ENCODE data around the gene DDX41.
"Not testable (repeated sequence)": the region's sequence is repeated elsewhere in the genome, so short reads cannot be mapped to it uniquely, and the experiment has no call there.

The DDX41 gene

DNA sequence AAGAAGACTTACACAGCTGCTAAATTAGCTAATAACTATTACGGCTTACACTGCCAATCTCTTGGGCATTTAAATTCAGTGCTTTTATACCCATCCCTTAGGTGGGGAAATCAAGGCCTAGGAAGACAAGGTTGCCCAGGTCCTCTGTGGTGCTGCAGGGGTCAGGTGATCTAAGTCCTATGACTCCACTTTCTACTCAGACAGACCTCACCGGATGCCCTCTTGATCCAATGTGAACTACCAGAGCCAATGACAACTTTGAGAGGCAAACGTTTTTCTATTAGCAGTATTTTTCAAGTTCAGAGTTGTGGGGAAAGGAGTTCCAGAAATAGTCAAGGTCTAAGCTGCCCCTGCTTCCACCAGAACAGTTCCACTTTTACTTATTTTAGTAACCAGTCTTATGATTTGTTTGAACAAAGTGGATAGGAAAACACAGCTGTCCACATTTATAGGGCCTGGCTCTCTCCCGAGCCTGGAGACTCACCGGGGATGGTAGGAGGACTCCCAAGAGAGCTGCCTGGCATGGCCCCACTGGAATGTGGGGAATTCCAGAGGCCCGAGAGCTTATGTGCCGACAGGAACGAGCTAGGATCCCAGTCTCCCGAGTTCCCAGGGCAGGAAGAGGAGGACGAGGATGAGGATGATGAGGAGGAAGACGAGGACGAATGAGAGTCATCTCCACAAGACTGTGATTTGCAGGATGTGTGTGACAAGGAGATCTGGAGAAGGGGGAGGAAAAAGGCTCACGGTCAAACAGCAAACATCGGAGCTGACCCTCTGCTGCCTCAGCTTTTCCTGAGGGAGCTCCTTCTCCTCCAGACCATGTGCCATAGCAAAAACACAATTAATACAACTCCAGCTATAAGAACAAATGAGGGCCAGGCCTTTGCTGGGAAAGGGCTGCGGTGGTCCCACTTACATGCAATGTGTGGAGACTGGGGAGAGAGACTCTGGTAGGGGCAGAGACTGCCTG lies 20.9 kb upstream of the DDX41 start:
- DNase-seq (ENCODE audit: low spot score): peak; percentile 84

GRCh38 chr5:177536386-177536785 lies 19.6 kb upstream of the DDX41 start:
- no peak for DNase-seq (ENCODE audit: low spot score)

- no peak for DNase-seq (ENCODE audit: low spot score)
Observed at GRCh38 chr5:177535125-177535524, 18.4 kb upstream of the DDX41 start.

GRCh38 chr5:177534433-177534832 lies 17.7 kb upstream of the DDX41 start:
- DNase-seq (ENCODE audit: low spot score): not testable (repeated sequence)

DNA sequence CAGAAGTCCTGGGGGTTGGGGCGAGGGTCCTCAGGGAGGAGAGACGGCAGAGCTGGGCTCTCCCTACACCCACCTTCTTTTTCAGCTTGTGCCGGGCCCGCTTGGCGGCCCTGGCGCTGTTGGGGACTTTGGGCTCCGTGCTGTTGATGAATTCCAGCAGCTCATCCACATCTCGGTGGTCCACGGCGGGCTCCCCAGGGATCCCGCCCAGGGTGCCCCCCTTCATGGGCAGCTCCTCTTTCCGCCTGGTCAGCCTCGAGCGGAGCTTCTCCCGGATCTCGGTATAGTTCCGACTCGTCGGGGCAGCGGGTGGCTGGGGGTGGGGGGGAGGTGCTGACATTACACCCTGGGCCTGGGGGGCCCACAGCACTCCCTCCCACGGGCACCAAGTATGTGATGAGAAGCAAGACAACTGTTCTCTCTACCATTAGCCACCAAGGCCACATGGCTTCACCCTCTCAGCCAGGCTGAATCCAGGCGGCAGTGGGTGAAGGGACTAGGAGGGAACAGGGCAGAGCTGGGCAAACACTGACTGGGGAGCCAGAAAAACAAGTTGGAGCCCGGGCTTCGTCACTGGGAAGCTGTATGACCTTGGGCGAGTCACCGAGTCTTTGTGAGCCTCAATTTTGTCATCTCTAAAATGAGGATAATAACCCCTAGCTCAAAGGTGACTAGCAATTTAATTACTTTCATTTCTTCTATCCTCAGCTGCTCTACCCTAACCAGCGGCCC lies 14.6 kb upstream of the DDX41 start:
- no peak for DNase-seq (ENCODE audit: low spot score)

GRCh38 chr5:177530638-177531037 lies 13.9 kb upstream of the DDX41 start:
- no peak for DNase-seq (ENCODE audit: low spot score)

DNA sequence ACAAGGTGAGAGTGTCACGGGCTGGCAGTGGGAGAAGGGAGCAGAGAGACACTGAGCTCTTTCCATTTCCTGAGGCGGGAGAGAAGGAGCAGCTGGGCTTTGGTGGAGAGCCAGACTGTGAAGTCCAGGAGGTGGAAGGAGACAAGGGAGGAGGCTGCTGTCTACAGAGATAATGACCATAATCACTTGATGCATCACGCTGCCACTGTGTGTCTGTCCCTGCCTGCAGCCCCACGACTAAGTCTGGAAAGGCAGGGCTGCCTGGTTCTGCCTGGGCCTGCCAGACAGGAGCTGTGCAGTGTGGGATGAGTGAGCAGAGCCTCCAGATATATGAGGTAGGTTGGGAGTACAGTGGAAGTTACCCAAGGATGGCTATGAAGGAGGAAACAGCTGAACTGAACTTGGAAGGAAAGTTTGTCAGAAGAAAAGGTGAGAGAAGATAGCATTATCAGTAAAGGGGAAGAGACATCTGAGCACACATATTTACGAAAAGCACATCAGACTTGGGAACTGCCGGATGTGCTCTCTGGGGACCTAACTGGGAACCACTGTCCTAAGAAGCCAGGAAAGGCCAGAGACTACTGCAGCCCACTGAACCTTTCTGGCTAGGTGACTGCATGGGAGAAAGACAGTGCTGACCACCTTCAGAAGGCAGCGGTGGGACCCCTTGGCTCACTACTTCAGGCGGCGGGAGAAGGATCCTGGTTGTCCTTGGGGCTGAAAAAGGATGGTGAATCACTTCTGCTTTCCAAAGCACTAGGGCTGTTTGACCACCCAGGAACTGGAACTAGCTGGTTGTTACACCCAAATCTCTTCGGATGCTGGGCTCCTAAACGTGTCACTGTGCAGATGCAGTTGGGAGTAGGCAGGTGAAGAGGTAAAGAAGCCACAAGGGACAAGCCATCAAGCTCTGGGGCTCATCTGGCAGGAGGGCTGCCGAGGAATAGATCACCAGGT lies 12.8 kb upstream of the DDX41 start:
- DNase-seq (ENCODE audit: low spot score): no peak

DNA sequence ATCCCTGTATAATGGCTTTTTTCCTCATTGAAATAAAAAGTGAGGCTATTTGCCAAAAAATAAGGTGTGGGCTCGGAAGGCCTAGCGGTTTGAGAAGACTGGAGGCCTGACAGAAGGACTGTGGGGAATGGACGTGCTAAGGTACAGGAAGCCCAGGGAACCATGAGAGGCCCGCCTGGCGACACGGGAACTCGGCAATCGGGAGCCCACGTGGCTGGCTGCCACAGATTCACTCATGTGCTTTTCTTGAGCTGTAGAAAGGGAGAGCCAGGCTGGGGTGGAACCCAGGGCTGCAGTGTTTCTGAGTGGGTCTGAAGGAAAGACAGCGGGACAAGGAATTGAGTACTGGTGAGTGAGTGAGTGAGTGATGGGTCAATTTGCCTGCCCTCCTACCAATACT lies 11.9 kb upstream of the DDX41 start:
- no peak for DNase-seq (ENCODE audit: low spot score)

GRCh38 chr5:177527595-177527994 lies 10.8 kb upstream of the DDX41 start:
- DNase-seq (ENCODE audit: low spot score): no peak

- no peak for DNase-seq (ENCODE audit: low spot score)
Observed at GRCh38 chr5:177526791-177527190, 10.0 kb upstream of the DDX41 start.

DNA sequence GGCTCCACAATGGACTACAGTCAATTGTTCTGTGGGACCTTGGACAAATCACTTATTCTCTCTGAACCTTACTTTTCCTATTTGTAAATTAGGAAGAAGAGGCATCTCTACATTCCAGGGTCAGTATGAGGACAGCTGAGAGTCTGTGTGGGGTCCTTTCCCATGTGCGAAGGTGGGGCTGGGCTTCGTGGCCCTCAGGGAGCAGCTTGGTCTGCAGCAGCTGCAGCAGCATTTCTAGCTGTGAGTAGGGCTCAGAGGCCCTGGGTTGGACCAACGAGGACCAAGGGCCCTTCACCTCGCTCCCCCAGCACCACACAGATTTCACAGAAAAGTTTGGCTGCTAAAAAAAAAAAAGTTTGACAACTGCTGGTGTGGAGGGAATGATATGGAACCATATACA lies 9.4 kb upstream of the DDX41 start:
- no peak for DNase-seq (ENCODE audit: low spot score)

GRCh38 chr5:177524941-177525655 lies 8.3 kb upstream of the DDX41 start:
- no peak for DNase-seq (ENCODE audit: low spot score)

DNA sequence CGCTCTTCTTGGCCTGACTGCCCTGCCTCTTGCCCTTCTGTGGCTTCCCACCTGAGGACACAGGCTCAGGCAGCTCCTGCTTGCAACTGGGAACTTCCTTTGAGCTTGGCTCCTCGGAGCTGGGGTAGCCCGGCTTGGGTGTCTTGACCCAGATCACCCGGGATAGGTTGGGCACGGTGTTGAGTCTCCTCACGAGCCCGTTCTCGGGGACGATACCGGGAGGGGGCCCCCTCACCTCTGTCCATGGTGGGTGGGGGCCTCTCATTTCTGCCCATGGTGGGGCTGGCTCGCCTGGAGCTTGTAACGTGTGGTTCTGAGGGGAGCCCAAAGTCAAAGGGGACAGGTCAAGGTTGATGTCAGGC lies 7.8 kb upstream of the DDX41 start:
- no peak for DNase-seq (ENCODE audit: low spot score)

- DNase-seq (ENCODE audit: low spot score): no peak
Observed at GRCh38 chr5:177523711-177524538, 7.2 kb upstream of the DDX41 start.

DNA sequence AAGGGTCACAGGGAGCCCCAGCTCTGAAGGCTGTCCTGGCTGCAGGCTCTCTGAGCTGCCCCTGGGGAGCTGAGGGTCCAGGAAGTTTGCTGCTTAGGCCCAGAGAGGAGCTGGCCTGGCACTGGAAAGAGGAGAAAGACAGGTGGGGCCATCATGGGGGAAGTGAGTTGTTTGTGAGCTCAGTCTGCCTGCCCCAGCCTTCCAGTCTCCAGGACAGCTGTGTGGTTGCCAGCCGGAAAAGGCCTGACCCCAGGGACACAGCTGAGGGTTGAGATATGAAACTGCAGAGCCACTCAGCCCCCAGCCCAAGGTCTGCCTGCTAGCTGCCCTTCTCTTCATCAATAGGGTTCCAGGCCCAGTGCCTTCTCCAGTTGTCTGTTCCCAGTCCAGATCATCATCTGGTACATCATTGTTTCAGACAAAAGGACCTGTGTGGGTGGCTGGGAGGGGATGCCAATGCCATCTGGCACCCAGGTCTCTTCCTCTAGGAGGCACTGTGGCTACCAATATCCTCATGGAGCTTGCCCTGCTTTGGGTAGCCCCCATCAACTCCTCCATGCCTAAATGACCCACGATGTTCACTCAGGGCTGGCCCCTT lies 4.3 kb upstream of the DDX41 start:
- no peak for DNase-seq (ENCODE audit: low spot score)

- DNase-seq (ENCODE audit: low spot score): no peak
Observed at GRCh38 chr5:177520271-177520670, 3.5 kb upstream of the DDX41 start.

- DNase-seq (ENCODE audit: low spot score): no peak
Observed at GRCh38 chr5:177519463-177520235, 2.9 kb upstream of the DDX41 start.

DNA sequence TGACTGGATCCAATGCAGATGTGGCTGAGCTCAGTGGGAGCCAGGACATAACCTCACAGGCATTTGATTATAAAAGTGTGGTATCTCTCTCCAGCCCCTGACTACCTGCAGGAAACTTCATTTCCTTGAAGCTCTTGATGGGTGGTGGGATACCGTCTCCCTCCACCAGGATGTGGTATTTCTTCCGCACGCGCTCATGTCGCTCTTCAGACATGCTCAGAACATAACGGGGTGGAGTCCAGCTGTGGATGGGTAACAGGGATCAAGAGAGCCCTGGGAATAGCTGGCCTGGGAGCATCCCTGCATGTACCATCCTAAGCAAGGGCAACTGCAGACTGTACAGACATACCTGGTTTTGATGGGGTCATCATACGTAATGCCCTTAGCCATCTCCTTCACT lies 1.2 kb downstream of the DDX41 start:
- no peak for DNase-seq (ENCODE audit: low spot score)

GRCh38 chr5:177514541-177514940 lies 2.2 kb downstream of the DDX41 start:
- DNase-seq (ENCODE audit: low spot score): no peak
